Fibroblast of upper back skin (primary cell): ENCODE data around the gene BHLHE23.

ENCODE experiments used
- DNase-seq: peaks from one replicate; pipeline ENCODE4 v3.0.0-alpha.2; 2013

Gene BHLHE23

GRCh38 chr20:63007646-63008488 lies 1.1 kb upstream of the BHLHE23 start:
- DNase-seq: no peak

- DNase-seq: no peak
Observed at GRCh38 chr20:63007360-63007645, 539 bp upstream of the BHLHE23 start.

GRCh38 chr20:63005862-63006539 lies 763 bp downstream of the BHLHE23 start:
- DNase-seq: no peak

- no peak for DNase-seq
Observed at GRCh38 chr20:63005365-63005861, 1.4 kb downstream of the BHLHE23 start.

- no peak for DNase-seq
Observed at GRCh38 chr20:63004607-63005364, 2.0 kb downstream of the BHLHE23 start.

- DNase-seq: no peak
Observed at GRCh38 chr20:63003546-63003945, 3.2 kb downstream of the BHLHE23 start.

- no peak for DNase-seq
Observed at GRCh38 chr20:63002511-63002910, 4.3 kb downstream of the BHLHE23 start.

- DNase-seq: no peak
Observed at GRCh38 chr20:63000958-63001357, 5.8 kb downstream of the BHLHE23 start.

GRCh38 chr20:63000036-63000435 lies 6.7 kb downstream of the BHLHE23 start:
- no peak for DNase-seq

GRCh38 chr20:62999580-62999979 lies 7.2 kb downstream of the BHLHE23 start:
- no peak for DNase-seq

GRCh38 chr20:62998449-62998848 lies 8.3 kb downstream of the BHLHE23 start:
- DNase-seq: no peak

- no peak for DNase-seq
Observed at GRCh38 chr20:62997417-62998035, 9.2 kb downstream of the BHLHE23 start.

GRCh38 chr20:62996596-62996982 lies 10.2 kb downstream of the BHLHE23 start:
- DNase-seq: no peak

- DNase-seq: no peak
Observed at GRCh38 chr20:62995898-62996595, 10.7 kb downstream of the BHLHE23 start.

- no peak for DNase-seq
Observed at GRCh38 chr20:62995481-62995880, 11.3 kb downstream of the BHLHE23 start.

- no peak for DNase-seq
Observed at GRCh38 chr20:62994869-62995281, 11.9 kb downstream of the BHLHE23 start.

GRCh38 chr20:62993856-62994494 lies 12.8 kb downstream of the BHLHE23 start:
- no peak for DNase-seq

GRCh38 chr20:62991863-62992262 lies 14.9 kb downstream of the BHLHE23 start:
- DNase-seq: no peak

- no peak for DNase-seq
Observed at GRCh38 chr20:62991196-62991807, 15.5 kb downstream of the BHLHE23 start.

- DNase-seq: no peak
Observed at GRCh38 chr20:62990306-62990825, 16.4 kb downstream of the BHLHE23 start.

GRCh38 chr20:62989201-62989601 lies 17.6 kb downstream of the BHLHE23 start:
- no peak for DNase-seq
